Activated CD4-positive, alpha-beta memory T cell treated with anti-CD3 and anti-CD28 coated beads, Interleukin-2, amount 10 ng/mL, durations not matched to agents 7 days and 5 days (primary cell): ENCODE data around the gene C19orf47. TPM values are rescaled to one million over a fixed set of nuclear protein-coding genes. Genes with fewer than 3 reads are reported as not detected.
A peak's percentile ranks its signal among the peaks of the same experiment; 100 is the strongest.

ENCODE experiments used
- CTCF ChIA-PET: fragments of 350-600 bp; sonication (Branson Sonifier 250); formaldehyde crosslinking; loops from one replicate; lab custom pipeline; 2021; ENCODE audit warnings: antibody characterized with exemption, inconsistent platforms; lab: Charles Lee
- POLR2A ChIA-PET: fragments of 350-600 bp; sonication (Branson Sonifier 250); formaldehyde crosslinking; loops from one replicate; lab custom pipeline; 2021; ENCODE audit warnings: antibody characterized with exemption; lab: Charles Lee
- DNase-seq: peaks from one replicate; pipeline ENCODE4 v3.0.0-alpha.2; 2020
- H3K27ac Mint-ChIP-seq: one replicate; pipeline ENCODE4 v1.8.0; 2021; ENCODE audit warnings: mild to moderate bottlenecking, mixed read lengths
- H3K27me3 Mint-ChIP-seq: one replicate; pipeline ENCODE4 v1.8.0; 2021; ENCODE audit warnings: mixed read lengths
- H3K36me3 Mint-ChIP-seq: one replicate; pipeline ENCODE4 v1.8.0; 2021; ENCODE audit warnings: low read depth, mixed read lengths
- H3K4me1 Mint-ChIP-seq: one replicate; pipeline ENCODE4 v1.8.0; 2021; ENCODE audit warnings: mixed read lengths
- H3K4me3 Mint-ChIP-seq: one replicate; pipeline ENCODE4 v1.8.0; 2021; ENCODE audit warnings: mild to moderate bottlenecking, mixed read lengths
- H3K9me3 Mint-ChIP-seq: one replicate; pipeline ENCODE4 v1.8.0; 2021; ENCODE audit warnings: mixed read lengths
- total RNA-seq, 2 experiments: library from RNA; stranded (reverse); gene quantifications; one replicate each; pipeline ENCODE4 v1.2.3, GENCODE V29; 2021

Gene C19orf47
- 10 to 100 TPM; 19.0 to 20.5 TPM for total RNA-seq

DNA sequence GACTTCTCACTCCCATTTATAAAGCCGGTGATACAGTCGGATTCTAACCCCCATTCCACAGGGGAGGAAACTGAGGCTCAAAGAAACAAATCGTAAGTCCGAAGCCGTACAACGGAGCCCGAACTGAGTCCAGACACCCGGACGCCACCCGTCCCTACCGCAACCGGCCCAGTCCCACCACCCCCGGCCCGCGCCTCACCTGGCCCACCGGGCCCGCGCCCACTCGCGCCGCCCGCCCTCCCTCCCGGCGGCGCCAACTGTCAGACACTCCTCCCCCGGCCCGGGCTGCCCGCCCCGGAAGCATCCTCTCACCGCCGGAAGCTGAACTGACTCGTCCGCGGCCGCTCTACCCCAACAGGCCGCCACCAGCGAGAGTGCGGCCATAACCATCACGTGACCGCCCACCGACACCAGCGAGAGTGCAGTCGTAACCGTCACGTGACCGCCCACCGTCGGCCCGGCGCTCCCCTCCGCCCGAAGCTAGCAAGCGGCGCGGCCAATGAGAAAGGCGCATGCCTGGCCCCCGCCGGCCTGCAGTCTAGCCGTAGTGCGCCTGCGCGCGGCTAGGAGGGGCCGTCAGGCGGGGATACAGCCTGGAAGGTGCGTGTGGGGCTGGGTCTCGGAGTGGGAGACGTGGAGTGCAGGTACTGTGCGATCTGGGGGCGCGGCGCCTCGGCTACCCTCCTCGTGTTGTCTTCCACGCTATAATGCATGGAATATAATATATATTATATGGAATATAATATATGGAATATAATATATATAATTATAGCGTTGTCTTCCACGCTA lies at the start of gene C19orf47, which contains the start of gene PLD3:
C19orf47 (minus strand) TSS at position 273 of the 789 bp plus-strand sequence. CDS start 6,540 bp downstream, outside the sequence.
PLD3 (plus strand) TSS at position 571 of the 789 bp plus-strand sequence. CDS start 17,789 bp downstream, outside the sequence.
- H3K4me1 Mint-ChIP-seq, result peaks cover 37% of the 10 kb centered on the region
- peak within 1 kb of the TSS; percentile 84 for H3K4me3 Mint-ChIP-seq
- H3K9me3 Mint-ChIP-seq, result no peaks in the 10 kb centered on the region
- no peaks in the 10 kb centered on the region for H3K27me3 Mint-ChIP-seq
- H3K36me3 Mint-ChIP-seq, result peaks cover 6% of the 10 kb centered on the region
- peak within 1 kb of the TSS; percentile 84 for H3K27ac Mint-ChIP-seq
- POLR2A ChIA-PET, result interaction anchor here (0.5 to 2.3 kb wide), 16 partner anchors 8 to 452 kb away, joined by 3 to 13 read pairs (median 3); partner anchors contain the start of genes SERTAD1, SERTAD3 and ZNF546
- CTCF ChIA-PET, result interaction anchor here (0.7 to 2.6 kb wide), 4 partner anchors 43 to 118 kb away, joined by 3 to 13 read pairs (median 4); partner anchors contain the start of gene BLVRB
- peak; percentile 99 for DNase-seq

DNA sequence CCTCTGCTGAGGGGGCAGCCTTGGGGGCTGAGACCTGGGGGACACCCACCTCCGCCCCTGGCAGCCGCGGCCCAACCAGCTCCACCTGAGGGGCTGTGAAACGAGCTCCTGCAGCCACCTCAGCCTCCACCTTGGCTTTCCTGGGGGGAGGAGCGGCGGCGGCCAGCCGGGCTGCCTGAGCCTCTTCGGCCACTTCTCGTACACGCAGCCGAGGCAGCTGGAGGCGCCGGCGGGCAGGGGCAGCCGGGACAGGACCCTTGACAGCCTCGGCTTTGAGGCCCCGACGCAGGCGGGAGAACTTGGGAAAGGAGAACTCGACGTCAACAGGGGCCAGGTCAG lies 49.3 kb upstream of the C19orf47 start:
- Mint-ChIP-seq H3K9me3 (no peaks in the 10 kb centered on the region), H3K4me3 (no peak overlapping the region), H3K36me3 (no peaks in the 10 kb centered on the region), H3K27ac (no peak overlapping the region), H3K27me3 (peaks cover 3% of the 10 kb centered on the region), H3K4me1 (peaks cover 14% of the 10 kb centered on the region)
- ChIA-PET POLR2A (interaction anchor here (1.2 kb wide), 1 partner anchor 16 kb away, joined by 3 read pairs; no protein-coding TSS in a partner anchor), CTCF (interaction anchor here (2.2 kb wide), 1 partner anchor 23 kb away, joined by 7 read pairs; no protein-coding TSS in a partner anchor)
- no peak for DNase-seq

DNA sequence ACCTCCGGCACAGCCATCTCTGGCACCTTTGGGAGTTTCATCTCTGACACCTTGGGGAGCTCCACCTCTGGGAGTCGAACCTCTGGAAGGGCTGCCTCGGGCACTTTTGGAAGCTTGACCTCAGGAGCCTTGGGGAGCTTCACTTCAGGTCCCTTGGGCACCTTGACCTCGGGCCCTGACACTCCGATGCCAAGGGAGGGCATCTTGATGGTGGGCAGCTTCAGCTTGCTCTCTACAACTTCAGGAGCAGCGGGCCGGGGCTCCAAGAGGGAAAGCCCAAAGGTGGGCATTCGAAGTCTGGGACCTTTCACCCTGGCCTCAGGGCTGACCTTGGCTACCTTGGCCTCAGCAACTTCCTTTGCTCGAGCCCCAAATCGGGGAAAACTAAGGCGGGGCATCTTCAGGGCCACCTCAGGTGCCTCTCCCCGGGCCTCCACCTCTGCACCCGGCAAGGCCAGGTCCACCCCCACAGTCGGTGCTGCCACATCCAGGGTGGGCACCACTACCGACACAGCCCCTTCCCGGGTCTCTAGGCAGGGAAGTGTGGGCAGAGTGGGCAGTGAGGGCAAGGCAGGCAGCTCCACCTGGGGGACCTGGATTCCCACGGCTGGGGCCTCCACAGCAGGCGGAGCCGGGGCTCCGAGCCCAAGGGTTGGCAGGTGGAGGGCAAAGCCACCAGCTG lies 48.8 kb upstream of the C19orf47 start:
- Mint-ChIP-seq H3K4me3 (no peak overlapping the region), H3K36me3 (no peaks in the 10 kb centered on the region), H3K27ac (no peak overlapping the region), H3K9me3 (no peaks in the 10 kb centered on the region), H3K4me1 (peaks cover 14% of the 10 kb centered on the region), H3K27me3 (peaks cover 3% of the 10 kb centered on the region)
- DNase-seq, result no peak
- CTCF ChIA-PET, result interaction anchor here (0.6 to 2.2 kb wide), 3 partner anchors 24 to 197 kb away, joined by 3 to 7 read pairs (median 4); no protein-coding TSS in a partner anchor
- POLR2A ChIA-PET, result interaction anchor here (1.2 kb wide), 1 partner anchor 16 kb away, joined by 3 read pairs; no protein-coding TSS in a partner anchor

- peaks cover 14% of the 10 kb centered on the region for H3K4me1 Mint-ChIP-seq
- peaks cover 3% of the 10 kb centered on the region for H3K27me3 Mint-ChIP-seq
- POLR2A ChIA-PET, result interaction anchor here (1.3 to 1.8 kb wide), 2 partner anchors 8 to 47 kb away, joined by 3 to 5 read pairs; no protein-coding TSS in a partner anchor
- no peaks in the 10 kb centered on the region for H3K36me3 Mint-ChIP-seq
- DNase-seq, result no peak
- no peak overlapping the region for H3K4me3 Mint-ChIP-seq
- no peak overlapping the region for H3K27ac Mint-ChIP-seq
- H3K9me3 Mint-ChIP-seq, result no peaks in the 10 kb centered on the region
- CTCF ChIA-PET, result interaction anchor here (0.7 to 2.2 kb wide), 2 partner anchors 25 to 179 kb away, joined by 3 to 7 read pairs; no protein-coding TSS in a partner anchor
These were observed 47.8 kb upstream of the C19orf47 start for GRCh38 chr19:40395956-40396355.

DNA sequence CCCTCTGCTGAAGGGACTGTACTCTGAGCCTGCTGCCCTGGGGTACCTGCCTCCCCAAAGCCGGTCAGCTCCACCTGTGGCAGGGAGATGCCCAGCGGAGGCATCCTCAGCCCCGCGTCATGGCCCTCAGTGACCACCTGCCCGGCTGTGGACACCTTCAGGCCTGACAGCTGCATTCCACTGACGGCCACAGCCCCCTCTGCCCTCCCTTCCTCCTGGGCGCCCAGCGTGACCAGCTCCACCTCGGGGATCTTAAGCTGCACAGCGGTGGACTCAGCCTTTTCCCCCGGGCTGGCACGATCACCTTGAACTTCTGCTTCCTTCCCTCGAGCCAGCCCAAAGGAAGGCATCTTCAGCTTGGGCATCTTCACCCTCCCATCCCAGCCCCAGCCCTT lies 46.6 kb upstream of the C19orf47 start:
- Mint-ChIP-seq H3K4me1 (peaks cover 13% of the 10 kb centered on the region), H3K4me3 (no peak overlapping the region), H3K27me3 (no peaks in the 10 kb centered on the region), H3K36me3 (no peaks in the 10 kb centered on the region), H3K27ac (no peak overlapping the region), H3K9me3 (no peaks in the 10 kb centered on the region)
- ChIA-PET POLR2A (interaction anchor here (1.3 to 1.8 kb wide), 2 partner anchors 9 to 48 kb away, joined by 3 to 5 read pairs; no protein-coding TSS in a partner anchor), CTCF (no interaction called here)
- DNase-seq, result no peak

DNA sequence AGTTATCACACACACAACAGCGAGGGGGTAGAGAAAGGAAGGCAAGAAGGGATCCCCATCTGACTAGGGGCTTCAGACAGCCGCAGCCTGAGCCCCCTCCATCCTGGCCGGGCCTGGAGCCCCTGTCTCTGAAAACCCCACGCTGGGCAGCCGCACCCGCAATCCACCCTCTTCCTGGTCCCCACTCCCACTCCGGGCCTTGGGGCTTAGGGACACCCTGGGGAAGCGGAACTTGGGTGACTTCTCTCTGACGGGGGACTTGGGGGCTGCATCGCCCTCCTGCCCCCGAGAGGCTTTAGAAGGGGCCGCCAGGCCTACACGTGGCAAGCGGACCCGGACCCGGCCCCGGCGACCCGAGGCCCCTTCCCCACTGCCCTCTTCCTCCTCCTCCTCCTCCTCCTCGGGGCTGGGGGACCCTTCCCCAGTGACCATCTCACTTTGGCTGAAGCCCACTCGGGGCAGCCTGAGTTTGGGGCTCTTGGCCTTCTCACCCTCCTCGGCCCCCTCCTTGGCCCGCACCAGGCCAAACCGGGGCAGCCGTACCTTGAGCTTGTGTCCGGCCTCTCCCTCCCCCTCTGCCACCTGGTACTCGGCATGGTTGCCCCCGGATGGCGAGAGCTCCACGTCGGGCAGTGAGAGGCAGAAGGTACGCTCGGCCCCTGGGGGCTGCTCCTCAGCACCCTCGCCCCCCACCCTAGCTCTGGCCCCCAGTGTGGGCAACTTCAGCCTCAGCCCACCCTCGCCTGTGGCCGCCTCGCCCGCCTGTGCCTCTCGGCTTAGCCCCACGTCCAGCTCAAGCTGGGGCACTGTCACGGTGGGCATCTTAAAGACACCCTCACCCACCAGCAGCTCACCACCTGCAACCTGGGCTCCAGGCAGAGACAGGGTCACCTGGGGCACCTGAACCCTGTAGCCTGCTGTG lies 46.0 kb upstream of the C19orf47 start:
- Mint-ChIP-seq H3K9me3 (no peaks in the 10 kb centered on the region), H3K27ac (no peak overlapping the region), H3K4me1 (peaks cover 8% of the 10 kb centered on the region), H3K4me3 (no peak overlapping the region), H3K36me3 (no peaks in the 10 kb centered on the region), H3K27me3 (no peaks in the 10 kb centered on the region)
- no peak for DNase-seq
- CTCF ChIA-PET, result no interaction called here
- POLR2A ChIA-PET, result interaction anchor here (1.8 kb wide), 1 partner anchor 10 kb away, joined by 5 read pairs; no protein-coding TSS in a partner anchor

DNA sequence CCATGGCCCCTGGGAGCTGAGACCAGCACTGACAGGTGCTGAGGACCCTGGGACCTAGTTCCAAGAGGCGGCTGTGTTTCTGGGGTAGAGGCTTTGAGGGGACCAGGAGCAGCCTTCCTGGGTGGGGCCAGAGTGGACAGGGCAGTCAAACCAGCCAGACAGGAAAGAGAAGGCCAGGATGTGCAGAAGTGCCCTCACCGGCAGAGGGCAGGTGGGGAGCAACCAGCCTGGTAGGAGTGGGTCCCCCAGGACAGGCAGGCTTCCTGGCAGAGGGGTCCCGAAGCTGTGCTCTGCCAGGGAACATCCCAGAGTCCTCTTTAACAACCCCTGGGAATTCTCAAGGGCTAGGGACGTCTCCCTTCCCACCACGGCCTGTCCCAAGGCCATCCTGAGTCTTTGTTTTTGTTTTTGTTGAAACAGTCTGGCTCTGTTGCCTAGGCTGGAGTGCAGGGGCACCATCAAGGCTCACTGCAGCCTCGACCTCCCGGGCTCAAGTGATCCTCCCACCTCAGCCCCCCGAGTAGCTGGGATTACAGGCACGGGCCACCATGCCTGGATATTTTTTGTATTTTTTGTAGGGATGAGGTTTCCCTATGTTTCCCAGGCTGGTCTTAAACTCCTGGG lies 44.8 kb upstream of the C19orf47 start:
- no peaks in the 10 kb centered on the region for H3K9me3 Mint-ChIP-seq
- ChIA-PET CTCF (no interaction called here), POLR2A (interaction anchor here (0.6 kb wide), 1 partner anchor 129 kb away, joined by 4 read pairs; no protein-coding TSS in a partner anchor)
- H3K4me3 Mint-ChIP-seq, result no peak overlapping the region
- DNase-seq, result no peak
- H3K27me3 Mint-ChIP-seq, result no peaks in the 10 kb centered on the region
- no peak overlapping the region for H3K27ac Mint-ChIP-seq
- H3K36me3 Mint-ChIP-seq, result no peaks in the 10 kb centered on the region
- no peaks in the 10 kb centered on the region for H3K4me1 Mint-ChIP-seq

- ChIA-PET CTCF (no interaction called here), POLR2A (no interaction called here)
- no peaks in the 10 kb centered on the region for H3K9me3 Mint-ChIP-seq
- DNase-seq, result no peak
- no peaks in the 10 kb centered on the region for H3K36me3 Mint-ChIP-seq
- H3K27me3 Mint-ChIP-seq, result no peaks in the 10 kb centered on the region
- H3K4me3 Mint-ChIP-seq, result no peak overlapping the region
- no peak overlapping the region for H3K27ac Mint-ChIP-seq
- no peaks in the 10 kb centered on the region for H3K4me1 Mint-ChIP-seq
These were observed 43.9 kb upstream of the C19orf47 start for GRCh38 chr19:40392123-40392522.

- Mint-ChIP-seq H3K27ac (no peak within 1 kb of the TSS), H3K4me1 (peaks cover 2% of the 10 kb centered on the region), H3K27me3 (peaks cover 2% of the 10 kb centered on the region), H3K4me3 (no peak within 1 kb of the TSS), H3K9me3 (no peaks in the 10 kb centered on the region), H3K36me3 (no peaks in the 10 kb centered on the region)
- POLR2A ChIA-PET, result no interaction called here
- CTCF ChIA-PET, result no interaction called here
- no peak for DNase-seq
These were observed 42.0 kb upstream of the C19orf47 start, which contains the start of gene HIPK4 for GRCh38 chr19:40390084-40390742. HIPK4 (minus strand) TSS chr19:40390181; CDS start chr19:40389902, 279 bp downstream.

DNA sequence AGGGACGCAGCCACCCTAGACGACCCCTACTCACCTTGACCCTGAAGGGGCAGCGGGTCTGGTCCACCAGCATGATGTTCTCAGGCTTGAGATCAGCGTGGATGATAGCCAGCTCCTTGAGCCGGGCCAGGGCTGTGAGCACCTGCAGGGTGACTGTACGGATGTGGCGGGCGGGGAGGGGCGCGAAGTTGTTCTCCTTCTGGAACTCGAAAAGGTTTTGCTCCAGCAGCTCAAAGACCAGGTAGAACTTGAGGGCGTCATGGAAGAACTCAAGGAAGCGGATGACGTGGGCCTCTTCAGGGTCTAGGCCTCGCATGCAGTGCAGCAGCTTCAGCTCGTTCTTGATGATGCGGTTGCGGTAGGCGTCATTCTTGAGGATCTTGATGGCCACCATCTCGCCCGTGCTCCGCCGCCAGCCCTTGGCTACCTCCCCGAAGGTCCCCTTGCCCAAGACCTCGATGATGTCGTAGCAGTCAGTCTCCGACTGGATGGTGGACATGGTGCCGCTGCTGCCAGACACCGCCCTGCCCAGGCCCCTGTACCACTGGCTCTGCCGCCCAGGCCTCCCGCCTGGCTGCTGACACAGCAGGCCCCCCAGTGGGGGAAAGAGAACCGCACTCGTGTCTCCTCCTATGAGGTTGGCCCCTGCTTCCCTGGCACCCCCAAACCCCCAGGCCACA lies 41.3 kb upstream of the C19orf47 start:
- ChIA-PET CTCF (no interaction called here), POLR2A (no interaction called here)
- DNase-seq, result no peak
- H3K36me3 Mint-ChIP-seq, result no peaks in the 10 kb centered on the region
- no peak overlapping the region for H3K4me3 Mint-ChIP-seq
- peaks cover 6% of the 10 kb centered on the region for H3K27me3 Mint-ChIP-seq
- peaks cover 2% of the 10 kb centered on the region for H3K4me1 Mint-ChIP-seq
- no peak overlapping the region for H3K27ac Mint-ChIP-seq
- H3K9me3 Mint-ChIP-seq, result no peaks in the 10 kb centered on the region

- Mint-ChIP-seq H3K4me1 (peaks cover 2% of the 10 kb centered on the region), H3K27me3 (peaks cover 6% of the 10 kb centered on the region), H3K36me3 (no peaks in the 10 kb centered on the region), H3K27ac (no peak overlapping the region), H3K9me3 (no peaks in the 10 kb centered on the region), H3K4me3 (no peak overlapping the region)
- ChIA-PET CTCF (no interaction called here), POLR2A (no interaction called here)
- no peak for DNase-seq
These were observed 40.3 kb upstream of the C19orf47 start for GRCh38 chr19:40388481-40388880.
